Measurements from ENCODE around the gene CNKSR3.

Gene CNKSR3

DNA sequence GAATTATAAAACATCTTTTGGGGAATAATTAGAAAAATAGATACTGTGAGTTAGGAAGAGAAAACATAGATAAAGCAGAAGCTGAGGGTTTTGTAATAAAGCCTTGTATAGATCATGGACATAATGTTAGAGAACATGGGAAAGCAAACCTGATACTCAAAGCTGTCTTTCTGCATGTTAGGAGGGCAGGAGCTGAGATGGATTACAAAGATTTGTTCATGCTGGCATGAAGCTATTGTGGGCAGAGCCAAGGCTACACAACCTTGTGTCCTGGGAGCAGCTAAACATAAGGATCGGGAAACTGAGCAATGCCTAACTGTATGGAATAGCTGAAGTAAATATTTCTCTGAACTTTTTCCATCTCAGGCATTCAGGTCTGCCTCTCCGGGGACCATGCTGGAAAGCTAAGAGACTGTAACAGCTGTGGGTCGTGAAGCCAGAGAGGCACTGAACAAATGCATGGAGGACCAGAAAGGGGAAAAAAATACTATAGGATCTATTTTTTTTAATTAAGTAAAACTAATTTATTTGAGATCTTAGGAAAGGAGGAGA lies 28.2 kb upstream of the CNKSR3 start:
- TF ChIP-seq, protein P1, sequence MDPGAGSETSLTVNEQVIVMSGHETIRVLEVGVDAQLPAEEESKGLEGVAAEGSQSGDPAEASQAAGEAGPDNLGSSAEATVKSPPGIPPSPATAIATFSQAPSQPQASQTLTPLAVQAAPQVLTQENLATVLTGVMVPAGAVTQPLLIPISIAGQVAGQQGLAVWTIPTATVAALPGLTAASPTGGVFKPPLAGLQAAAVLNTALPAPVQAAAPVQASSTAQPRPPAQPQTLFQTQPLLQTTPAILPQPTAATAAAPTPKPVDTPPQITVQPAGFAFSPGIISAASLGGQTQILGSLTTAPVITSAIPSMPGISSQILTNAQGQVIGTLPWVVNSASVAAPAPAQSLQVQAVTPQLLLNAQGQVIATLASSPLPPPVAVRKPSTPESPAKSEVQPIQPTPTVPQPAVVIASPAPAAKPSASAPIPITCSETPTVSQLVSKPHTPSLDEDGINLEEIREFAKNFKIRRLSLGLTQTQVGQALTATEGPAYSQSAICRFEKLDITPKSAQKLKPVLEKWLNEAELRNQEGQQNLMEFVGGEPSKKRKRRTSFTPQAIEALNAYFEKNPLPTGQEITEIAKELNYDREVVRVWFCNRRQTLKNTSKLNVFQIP (CRISPR knock-in tag; IDR thresholded peaks at IDR 0.05; ENCODE audit: borderline replicate concordance, low read depth): no peak

DNA sequence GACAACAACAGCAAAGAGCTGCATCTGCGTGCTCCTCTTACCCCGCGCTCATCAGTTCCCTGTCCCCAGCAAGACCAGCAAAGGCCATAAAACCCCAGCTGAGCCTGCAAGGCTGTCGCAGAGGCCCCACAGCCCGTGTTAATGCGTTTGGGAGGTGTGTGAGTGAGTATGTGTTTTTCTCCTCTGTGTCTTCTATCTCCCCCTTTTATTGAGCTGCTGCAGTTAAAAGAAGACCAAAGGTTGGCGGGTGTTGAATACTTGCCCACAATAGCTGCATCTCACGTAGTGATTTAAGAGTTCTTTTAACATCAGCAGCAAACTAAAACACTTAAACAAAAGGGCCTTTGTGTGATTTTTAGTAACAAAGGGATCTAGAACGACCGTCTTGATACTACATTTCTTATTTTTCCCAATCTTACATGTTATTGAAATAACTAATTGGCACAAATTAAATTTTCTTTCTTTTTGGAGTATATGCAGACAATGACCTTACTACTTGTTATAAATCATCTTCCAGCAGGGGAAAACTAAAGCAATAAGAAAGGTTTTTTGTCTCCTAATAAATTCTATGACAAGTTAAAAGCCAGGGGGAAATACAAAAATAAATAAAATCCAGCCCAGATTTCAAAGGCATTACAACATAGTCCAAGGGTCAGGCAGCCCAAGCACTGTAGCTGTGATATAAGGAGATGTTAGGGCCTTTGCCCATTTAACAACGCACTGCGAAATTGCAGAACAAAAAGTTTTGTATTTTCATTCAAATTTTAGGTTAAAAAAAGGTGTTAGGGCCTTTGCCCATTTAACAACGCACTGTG lies 27.2 kb upstream of the CNKSR3 start:
- TF ChIP-seq ISL1 (CRISPR knock-in tag; IDR thresholded peaks at IDR 0.05): peak; percentile 30; the same call in 1 of the 2 replicates
- TF ChIP-seq, protein P2, sequence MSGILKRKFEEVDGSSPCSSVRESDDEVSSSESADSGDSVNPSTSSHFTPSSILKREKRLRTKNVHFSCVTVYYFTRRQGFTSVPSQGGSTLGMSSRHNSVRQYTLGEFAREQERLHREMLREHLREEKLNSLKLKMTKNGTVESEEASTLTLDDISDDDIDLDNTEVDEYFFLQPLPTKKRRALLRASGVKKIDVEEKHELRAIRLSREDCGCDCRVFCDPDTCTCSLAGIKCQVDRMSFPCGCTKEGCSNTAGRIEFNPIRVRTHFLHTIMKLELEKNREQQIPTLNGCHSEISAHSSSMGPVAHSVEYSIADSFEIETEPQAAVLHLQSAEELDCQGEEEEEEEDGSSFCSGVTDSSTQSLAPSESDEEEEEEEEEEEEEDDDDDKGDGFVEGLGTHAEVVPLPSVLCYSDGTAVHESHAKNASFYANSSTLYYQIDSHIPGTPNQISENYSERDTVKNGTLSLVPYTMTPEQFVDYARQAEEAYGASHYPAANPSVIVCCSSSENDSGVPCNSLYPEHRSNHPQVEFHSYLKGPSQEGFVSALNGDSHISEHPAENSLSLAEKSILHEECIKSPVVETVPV (CRISPR knock-in tag; IDR thresholded peaks at IDR 0.05): no peak
- ATAC-seq: no peak

More for the DNA sequence above, 28.2 kb upstream of the CNKSR3 start:
- ATAC-seq: no peak

DNA sequence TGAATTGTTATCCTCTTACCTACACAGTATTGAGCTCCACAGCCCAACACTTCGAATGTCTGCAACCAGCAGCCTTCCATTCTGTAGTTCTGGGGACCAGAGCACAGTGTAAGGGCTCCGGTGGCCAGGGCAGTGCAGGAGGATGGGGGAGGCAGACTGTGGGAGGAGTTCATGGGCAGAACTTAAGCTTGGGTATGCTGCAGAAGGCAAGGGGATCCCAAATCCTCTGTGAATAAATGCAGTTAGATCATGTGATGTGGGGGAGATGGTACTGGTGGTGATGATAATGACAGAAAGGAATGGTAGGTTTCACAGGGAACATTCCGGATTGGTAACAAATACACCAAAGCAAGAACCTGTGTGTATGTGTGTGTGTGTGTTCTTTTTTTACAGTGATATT lies 26.5 kb upstream of the CNKSR3 start:
- no peak for ATAC-seq
- TF ChIP-seq TCF4 (CRISPR knock-in tag; IDR thresholded peaks at IDR 0.05; ENCODE audit: borderline replicate concordance) (no peak), PPARA (CRISPR knock-in tag; IDR thresholded peaks at IDR 0.05; ENCODE audit: borderline replicate concordance) (no peak), CSDC2 (CRISPR knock-in tag; IDR thresholded peaks at IDR 0.05) (no peak), RARB (CRISPR knock-in tag; IDR thresholded peaks at IDR 0.05) (no peak), ZNF8 (CRISPR knock-in tag; IDR thresholded peaks at IDR 0.05) (no peak), ZC3H10 (CRISPR knock-in tag; IDR thresholded peaks at IDR 0.05) (no peak), GLIS3 (CRISPR knock-in tag; IDR thresholded peaks at IDR 0.05) (no peak), ZNF70 (CRISPR knock-in tag; IDR thresholded peaks at IDR 0.05) (no peak)

DNA sequence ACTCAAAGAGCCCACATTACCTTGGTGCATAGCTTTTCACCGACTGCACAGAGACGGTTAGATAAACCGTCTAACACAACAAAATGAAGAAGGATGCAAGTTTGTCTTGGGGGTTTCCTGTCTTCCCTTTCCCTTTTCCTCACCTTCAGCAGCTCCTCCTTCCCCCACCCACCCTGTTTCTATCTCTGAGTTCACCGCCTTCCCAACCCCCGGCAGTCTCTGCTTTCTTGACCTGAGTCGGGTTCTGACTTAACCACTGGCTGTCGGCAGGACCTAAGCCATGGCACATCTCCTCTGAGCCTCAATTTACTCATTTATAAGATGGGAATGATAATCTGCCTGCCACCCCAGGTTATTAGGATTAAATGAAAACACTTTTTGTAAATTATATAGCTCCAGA lies 25.8 kb upstream of the CNKSR3 start:
- no peak for TF ChIP-seq OSR1 (CRISPR knock-in tag; IDR thresholded peaks at IDR 0.05)
- TF ChIP-seq, protein P3, sequence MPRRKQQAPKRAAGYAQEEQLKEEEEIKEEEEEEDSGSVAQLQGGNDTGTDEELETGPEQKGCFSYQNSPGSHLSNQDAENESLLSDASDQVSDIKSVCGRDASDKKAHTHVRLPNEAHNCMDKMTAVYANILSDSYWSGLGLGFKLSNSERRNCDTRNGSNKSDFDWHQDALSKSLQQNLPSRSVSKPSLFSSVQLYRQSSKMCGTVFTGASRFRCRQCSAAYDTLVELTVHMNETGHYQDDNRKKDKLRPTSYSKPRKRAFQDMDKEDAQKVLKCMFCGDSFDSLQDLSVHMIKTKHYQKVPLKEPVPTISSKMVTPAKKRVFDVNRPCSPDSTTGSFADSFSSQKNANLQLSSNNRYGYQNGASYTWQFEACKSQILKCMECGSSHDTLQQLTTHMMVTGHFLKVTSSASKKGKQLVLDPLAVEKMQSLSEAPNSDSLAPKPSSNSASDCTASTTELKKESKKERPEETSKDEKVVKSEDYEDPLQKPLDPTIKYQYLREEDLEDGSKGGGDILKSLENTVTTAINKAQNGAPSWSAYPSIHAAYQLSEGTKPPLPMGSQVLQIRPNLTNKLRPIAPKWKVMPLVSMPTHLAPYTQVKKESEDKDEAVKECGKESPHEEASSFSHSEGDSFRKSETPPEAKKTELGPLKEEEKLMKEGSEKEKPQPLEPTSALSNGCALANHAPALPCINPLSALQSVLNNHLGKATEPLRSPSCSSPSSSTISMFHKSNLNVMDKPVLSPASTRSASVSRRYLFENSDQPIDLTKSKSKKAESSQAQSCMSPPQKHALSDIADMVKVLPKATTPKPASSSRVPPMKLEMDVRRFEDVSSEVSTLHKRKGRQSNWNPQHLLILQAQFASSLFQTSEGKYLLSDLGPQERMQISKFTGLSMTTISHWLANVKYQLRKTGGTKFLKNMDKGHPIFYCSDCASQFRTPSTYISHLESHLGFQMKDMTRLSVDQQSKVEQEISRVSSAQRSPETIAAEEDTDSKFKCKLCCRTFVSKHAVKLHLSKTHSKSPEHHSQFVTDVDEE (CRISPR knock-in tag; IDR thresholded peaks at IDR 0.05): no peak
- no peak for TF ChIP-seq TOX (CRISPR knock-in tag; IDR thresholded peaks at IDR 0.05; ENCODE audit: borderline replicate concordance)
- TF ChIP-seq, protein P4, sequence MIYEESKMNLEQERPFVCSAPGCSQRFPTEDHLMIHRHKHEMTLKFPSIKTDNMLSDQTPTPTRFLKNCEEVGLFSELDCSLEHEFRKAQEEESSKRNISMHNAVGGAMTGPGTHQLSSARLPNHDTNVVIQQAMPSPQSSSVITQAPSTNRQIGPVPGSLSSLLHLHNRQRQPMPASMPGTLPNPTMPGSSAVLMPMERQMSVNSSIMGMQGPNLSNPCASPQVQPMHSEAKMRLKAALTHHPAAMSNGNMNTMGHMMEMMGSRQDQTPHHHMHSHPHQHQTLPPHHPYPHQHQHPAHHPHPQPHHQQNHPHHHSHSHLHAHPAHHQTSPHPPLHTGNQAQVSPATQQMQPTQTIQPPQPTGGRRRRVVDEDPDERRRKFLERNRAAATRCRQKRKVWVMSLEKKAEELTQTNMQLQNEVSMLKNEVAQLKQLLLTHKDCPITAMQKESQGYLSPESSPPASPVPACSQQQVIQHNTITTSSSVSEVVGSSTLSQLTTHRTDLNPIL (CRISPR knock-in tag; IDR thresholded peaks at IDR 0.05; ENCODE audit: low read depth): no peak
- TF ChIP-seq ZNF8 (CRISPR knock-in tag; IDR thresholded peaks at IDR 0.05): no peak
- TF ChIP-seq ESRRG (CRISPR knock-in tag; IDR thresholded peaks at IDR 0.05): no peak
- no peak for TF ChIP-seq ISL1 (CRISPR knock-in tag; IDR thresholded peaks at IDR 0.05)
- TF ChIP-seq, protein P2 (CRISPR knock-in tag; IDR thresholded peaks at IDR 0.05): no peak
- no peak for TF ChIP-seq GLIS3 (CRISPR knock-in tag; IDR thresholded peaks at IDR 0.05)
- TF ChIP-seq ZFP30 (CRISPR knock-in tag; IDR thresholded peaks at IDR 0.05): no peak
- TF ChIP-seq ZC3H10 (CRISPR knock-in tag; IDR thresholded peaks at IDR 0.05): no peak
- no peak for TF ChIP-seq ARNTL (CRISPR knock-in tag; IDR thresholded peaks at IDR 0.05; ENCODE audit: borderline replicate concordance, low read depth)
- TF ChIP-seq PPARA (CRISPR knock-in tag; IDR thresholded peaks at IDR 0.05; ENCODE audit: borderline replicate concordance): no peak
- no peak for TF ChIP-seq BACH2 (CRISPR knock-in tag; IDR thresholded peaks at IDR 0.05; ENCODE audit: borderline replicate concordance)
- no peak for TF ChIP-seq SNAI2 (CRISPR knock-in tag; IDR thresholded peaks at IDR 0.05)
- TF ChIP-seq, protein P5, sequence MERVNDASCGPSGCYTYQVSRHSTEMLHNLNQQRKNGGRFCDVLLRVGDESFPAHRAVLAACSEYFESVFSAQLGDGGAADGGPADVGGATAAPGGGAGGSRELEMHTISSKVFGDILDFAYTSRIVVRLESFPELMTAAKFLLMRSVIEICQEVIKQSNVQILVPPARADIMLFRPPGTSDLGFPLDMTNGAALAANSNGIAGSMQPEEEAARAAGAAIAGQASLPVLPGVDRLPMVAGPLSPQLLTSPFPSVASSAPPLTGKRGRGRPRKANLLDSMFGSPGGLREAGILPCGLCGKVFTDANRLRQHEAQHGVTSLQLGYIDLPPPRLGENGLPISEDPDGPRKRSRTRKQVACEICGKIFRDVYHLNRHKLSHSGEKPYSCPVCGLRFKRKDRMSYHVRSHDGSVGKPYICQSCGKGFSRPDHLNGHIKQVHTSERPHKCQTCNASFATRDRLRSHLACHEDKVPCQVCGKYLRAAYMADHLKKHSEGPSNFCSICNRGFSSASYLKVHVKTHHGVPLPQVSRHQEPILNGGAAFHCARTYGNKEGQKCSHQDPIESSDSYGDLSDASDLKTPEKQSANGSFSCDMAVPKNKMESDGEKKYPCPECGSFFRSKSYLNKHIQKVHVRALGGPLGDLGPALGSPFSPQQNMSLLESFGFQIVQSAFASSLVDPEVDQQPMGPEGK (CRISPR knock-in tag; IDR thresholded peaks at IDR 0.05; ENCODE audit: borderline replicate concordance): no peak
- no peak for TF ChIP-seq CSDC2 (CRISPR knock-in tag; IDR thresholded peaks at IDR 0.05)
- no peak for ATAC-seq

All from SK-N-SH treated with all-trans-retinoic acid at 6 μM for 48 hours (cell line).